GM12874 (cell line): ENCODE data around the gene SAMD10.
A peak's percentile ranks its signal among the peaks of the same experiment; 100 is the strongest.

Experiments
- CTCF ChIP-seq: IDR thresholded peaks from 2 replicates; pipeline ENCODE4 v1.5.1; 2011; ENCODE audit warnings: low read depth, mild to moderate bottlenecking, control low read depth, low read length, moderate library complexity; ENCODE audit not compliant: insufficient read depth

Gene SAMD10

GRCh38 chr20:63940071-63940471, 39.4 kb downstream of the SAMD10 start:
- TF ChIP-seq CTCF: no peak

GRCh38 chr20:63939061-63939935, 40.1 kb downstream of the SAMD10 start:
- TF ChIP-seq CTCF: no peak

GRCh38 chr20:63937596-63937995, 41.8 kb downstream of the SAMD10 start:
- no peak for TF ChIP-seq CTCF

- TF ChIP-seq CTCF: no peak
Observed at GRCh38 chr20:63935447-63935846, 44.0 kb downstream of the SAMD10 start.

GRCh38 chr20:63934271-63935068, 45.0 kb downstream of the SAMD10 start:
- 0 out of 2 replicates have a peak, but pooled peaks have one; percentile 19 for TF ChIP-seq CTCF

GRCh38 chr20:63933646-63934045, 45.8 kb downstream of the SAMD10 start:
- TF ChIP-seq CTCF: no peak

GRCh38 chr20:63932606-63933160, 46.8 kb downstream of the SAMD10 start:
- no peak for TF ChIP-seq CTCF
